GM12878 (cell line): ENCODE measurements around the gene PCCA. TPM values are rescaled to one million over a fixed set of nuclear protein-coding genes. Genes with fewer than 3 reads are reported as not detected.

Source experiments
- ATAC-seq: fragments of 200-7000 bp; cut with Tn5 transposase; 3 replicates; pipeline ENCODE4 v1.9.1; 2020; ENCODE audit warnings: mild to moderate bottlenecking, moderate library complexity
- BruUV-seq: library from RNA; stranded (reverse); fragments of 400-500 nt; replicated peaks from 2 replicates; lab custom pipeline; 2021; lab: Mats Ljungman, UMichigan
- CTCF ChIA-PET: fragments of 300-600 bp; sonication (Branson Sonifier 250); formaldehyde crosslinking; extraction: SDS; loops from one replicate; lab custom pipeline; 2021; ENCODE audit warnings: inconsistent platforms; lab: Yijun Ruan, JAX
- POLR2A ChIA-PET: fragments of 350-600 bp; formaldehyde crosslinking; extraction: SDS; loops from one replicate; lab custom pipeline; 2021; ENCODE audit warnings: inconsistent platforms; lab: Charles Lee
- RAD21 ChIA-PET: fragments of 300-600 bp; sonication (Branson Sonifier 250); formaldehyde crosslinking; loops from one replicate; lab custom pipeline; 2023; ENCODE audit warnings: antibody characterized with exemption; ENCODE audit not compliant: unreplicated experiment; lab: Charles Lee
- SMC1A ChIA-PET: fragments of 300-600 bp; sonication (Branson Sonifier 250); formaldehyde crosslinking; loops from one replicate; lab custom pipeline; 2023; ENCODE audit not compliant: unreplicated experiment, uncharacterized antibody; lab: Charles Lee
- DNase-seq: peaks from one replicate; pipeline ENCODE4 v3.0.0-alpha.2; 2011; ENCODE audit warnings: low read depth, low spot score
- FAIRE-seq: peaks from 3 replicates; lab custom pipeline; 2011; peaks lifted over from hg19 to GRCh38; lab: Jason Lieb, UNC
- H2AFZ ChIP-seq: 2 replicates; pipeline ENCODE4 v1.6.0; 2011; ENCODE audit warnings: low read depth, low read length, control low read depth; ENCODE audit not compliant: control insufficient read depth
- H3K27ac ChIP-seq: 2 replicates; pipeline ENCODE4 v1.5.1; 2011; ENCODE audit warnings: control low read depth; ENCODE audit not compliant: control insufficient read depth, insufficient read depth
- H3K27me3 ChIP-seq, 2 experiments: replicated peaks in 1 of 2; 2 replicates each; pipeline versions ENCODE4 v1.6.0 to v1.6.1; 2011; ENCODE audit warnings: low read length in 1 of 2; ENCODE audit not compliant: control insufficient read depth in 2 of 2, insufficient read depth in 2 of 2
- H3K36me3 ChIP-seq, 2 experiments: 2 replicates each; pipeline ENCODE4 v1.5.1; 2011; ENCODE audit warnings: low read length in 1 of 2; ENCODE audit not compliant: control insufficient read depth in 2 of 2, insufficient read depth in 2 of 2
- H3K4me1 ChIP-seq: 2 replicates; pipeline ENCODE4 v1.6.1; 2011; ENCODE audit warnings: mild to moderate bottlenecking, low read length, moderate library complexity, mixed read lengths; ENCODE audit not compliant: control insufficient read depth, insufficient read depth
- H3K4me2 ChIP-seq: 2 replicates; pipeline ENCODE4 v1.6.0; 2011; ENCODE audit warnings: control low read depth; ENCODE audit not compliant: control insufficient read depth, insufficient read depth
- H3K4me3 ChIP-seq: fragments of 200-600 bp; sonication (generic); 2 replicates; pipeline ENCODE4 v1.5.1; 2016
- H3K79me2 ChIP-seq: 2 replicates; pipeline ENCODE4 v1.6.0; 2011; ENCODE audit warnings: low read length; ENCODE audit not compliant: control insufficient read depth, insufficient read depth
- H3K9ac ChIP-seq: 2 replicates; pipeline ENCODE4 v1.8.0; 2011; ENCODE audit warnings: low read length, control low read depth, mixed read lengths; ENCODE audit not compliant: control insufficient read depth, insufficient read depth
- H3K9me3 ChIP-seq: replicated peaks from 3 replicates; pipeline ENCODE4 v1.5.1; 2011; ENCODE audit warnings: mild to moderate bottlenecking, low read length; ENCODE audit not compliant: control insufficient read depth, insufficient read depth
- H4K20me1 ChIP-seq: 2 replicates; pipeline ENCODE4 v1.6.0; 2011; ENCODE audit not compliant: control insufficient read depth, insufficient read depth
- CBX5 ChIP-seq: sonication (generic); IDR thresholded peaks from 2 replicates; pipeline ENCODE4 v1.6.1; 2016; ENCODE audit warnings: low read depth, moderate library complexity, mild to moderate bottlenecking, inconsistent platforms
- ESRRA ChIP-seq: IDR thresholded peaks from 2 replicates; pipeline ENCODE4 v1.6.1; 2012; ENCODE audit warnings: mild to moderate bottlenecking, low read length, improper control_type of control experiment
- LARP7 ChIP-seq: fragments of 450-650 bp; IDR thresholded peaks from 2 replicates; pipeline ENCODE4 v1.6.1; 2017; ENCODE audit warnings: mild to moderate bottlenecking
- MTA3 ChIP-seq: IDR thresholded peaks from 2 replicates; pipeline ENCODE4 v1.6.1; 2012; ENCODE audit warnings: low read length, inconsistent platforms, borderline replicate concordance
- POLR2A ChIP-seq: IDR thresholded peaks from 2 replicates; pipeline ENCODE4 v1.6.1; 2011; ENCODE audit warnings: low read depth, mild to moderate bottlenecking, low read length
- SRF ChIP-seq, 2 experiments: IDR thresholded peaks; 2 replicates each; pipeline ENCODE4 v1.6.1; 2011; ENCODE audit warnings: low read depth in 2 of 2, low read length in 2 of 2, mild to moderate bottlenecking in 1 of 2, moderate library complexity in 1 of 2
- STAT1 ChIP-seq: fragments of 450-650 bp; conservative IDR thresholded peaks from 2 replicates; pipeline ENCODE4 v1.6.1; 2014; ENCODE audit warnings: antibody characterized with exemption, mild to moderate bottlenecking
- WRNIP1 ChIP-seq: IDR thresholded peaks from 2 replicates; pipeline ENCODE4 v1.6.1; 2011; ENCODE audit warnings: low read depth, low read length, improper control_type of control experiment, borderline replicate concordance
- YY1 ChIP-seq: IDR thresholded peaks from 2 replicates; pipeline ENCODE4 v1.6.1; 2011; ENCODE audit warnings: low read depth, mild to moderate bottlenecking, low read length
- WGBS: methylation state at CpG from one replicate; pipeline ENCODE4 v1.1.6; 2016; ENCODE audit warnings: low lambda C conversion rate; ENCODE audit not compliant: insufficient replicate concordance, insufficient coverage; ENCODE audit errors: missing lambda C conversion rate; 5-methylcytosine and 5-hydroxymethylcytosine counted together
- in situ Hi-C: fragments of 300-500 bp; cut with MboI; formaldehyde crosslinking; loops from 9 replicates; pipeline ENCODE4 v1.14.3; 2018; ENCODE audit warnings: mixed read lengths
- intact Hi-C: fragments of 100-400 bp; cut with micrococcal nuclease; formaldehyde crosslinking; loops from one replicate; pipeline ENCODE4 v1.14.2; 2022; ENCODE audit not compliant: unreplicated experiment
- polyA plus RNA-seq, 11 experiments: library from polyadenylated mRNA; depleted of rRNA in 4 of 11; unstranded in 6 of 11; stranded (reverse) in 5 of 11; fragments of >200 nt; fragmentation: Nextera tagmentation in 4 of 11; fragmentation: Illumina TruSeq in 1 of 11; extraction: Ambion mirVana in 4 of 11; extraction: Trizol in 1 of 11; gene quantifications; 1 replicate in 1 of 11; 2 replicates in 10 of 11; pipeline versions ENCODE4 v1.2.1 to v1.2.3, GENCODE V29; 2011 to 2016; ENCODE audit warnings: inconsistent platforms in 2 of 11, missing spikeins in 2 of 11, low read depth in 1 of 11
- total RNA-seq, 4 experiments: library from RNA; depleted of rRNA in 3 of 4; stranded (reverse); fragments of >200 nt in 3 of 4; fragmentation: Illumina TruSeq in 1 of 4; extraction: Trizol in 1 of 4; gene quantifications; 2 replicates each; pipeline versions ENCODE4 v1.2.1 to v1.2.3, GENCODE V29; 2013 to 2021
- TF ChIP-seq, protein P1 (sequence below): fragments of 450-650 bp; IDR thresholded peaks from 2 replicates; pipeline ENCODE4 v1.6.1; 2016; ENCODE audit warnings: mild to moderate bottlenecking
- TF ChIP-seq, protein P2 (sequence below): IDR thresholded peaks from 2 replicates; pipeline ENCODE4 v1.6.1; 2012; ENCODE audit warnings: low read depth, low read length, improper control_type of control experiment
- TF ChIP-seq, protein P3 (sequence below): fragments of 450-650 bp; formaldehyde crosslinking; IDR thresholded peaks from 2 replicates; pipeline ENCODE4 v1.4.0; 2020; ENCODE audit warnings: mild to moderate bottlenecking, moderate library complexity
- TF ChIP-seq, protein P4 (sequence below): fragments of 450-650 bp; IDR thresholded peaks from 2 replicates; pipeline ENCODE4 v1.6.1; 2017; ENCODE audit warnings: borderline replicate concordance

PCCA gene
- total and polyA plus RNA-seq, 10 of the 15 experiments (the other 5 are each of a cell fraction or from before 2014, with no cell fraction given) = 5.9 to 18.2 (median 12.4) TPM

DNA sequence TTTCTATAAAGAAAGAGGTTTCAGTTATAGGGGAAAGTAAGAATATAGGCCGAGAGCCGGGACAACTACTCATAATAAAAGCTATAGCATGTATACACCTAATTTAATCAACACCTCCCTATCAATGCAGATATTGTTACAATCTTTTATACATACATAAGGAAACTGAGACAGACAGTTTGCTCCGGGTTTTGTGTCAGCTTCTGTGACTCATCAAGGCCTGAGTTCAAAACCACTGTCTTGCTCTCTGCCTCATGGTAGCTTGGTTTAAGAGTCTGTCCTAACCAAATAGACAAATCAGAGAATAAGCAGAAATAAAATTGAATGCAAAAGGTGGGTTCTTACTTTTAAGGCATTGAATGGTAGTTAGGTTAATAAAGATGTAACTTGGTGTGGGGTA is 276.8 kb downstream of the PCCA start:
- ChIA-PET CTCF (no interaction called here), RAD21 (no interaction called here), SMC1A (no interaction called here), POLR2A (no interaction called here)
- H3K27ac ChIP-seq = no peak overlapping the region
- H3K79me2 ChIP-seq = no peaks in the 10 kb centered on the region
- no peak overlapping the region for H3K4me3 ChIP-seq
- ATAC-seq (no peak), FAIRE-seq (no peak), DNase-seq (no peak)
- no peaks in the 10 kb centered on the region for H3K27me3 ChIP-seq
- H3K4me1 ChIP-seq = no peaks in the 10 kb centered on the region; the same call in 1 of the 2 replicates
- BruUV-seq = no TSS peak
- H3K36me3 ChIP-seq = no peaks in the 10 kb centered on the region
- in situ Hi-C loops = no loop called here
- no peak overlapping the region for H3K4me2 ChIP-seq
- 75% methylated on average over 3 of the region's 3 CpGs for WGBS
- no peaks in the 10 kb centered on the region for H3K9me3 ChIP-seq
- H4K20me1 ChIP-seq = no peaks in the 10 kb centered on the region
- H2AFZ ChIP-seq = no peak overlapping the region
- no peak for TF ChIP-seq YY1
- TF ChIP-seq, protein P1, sequence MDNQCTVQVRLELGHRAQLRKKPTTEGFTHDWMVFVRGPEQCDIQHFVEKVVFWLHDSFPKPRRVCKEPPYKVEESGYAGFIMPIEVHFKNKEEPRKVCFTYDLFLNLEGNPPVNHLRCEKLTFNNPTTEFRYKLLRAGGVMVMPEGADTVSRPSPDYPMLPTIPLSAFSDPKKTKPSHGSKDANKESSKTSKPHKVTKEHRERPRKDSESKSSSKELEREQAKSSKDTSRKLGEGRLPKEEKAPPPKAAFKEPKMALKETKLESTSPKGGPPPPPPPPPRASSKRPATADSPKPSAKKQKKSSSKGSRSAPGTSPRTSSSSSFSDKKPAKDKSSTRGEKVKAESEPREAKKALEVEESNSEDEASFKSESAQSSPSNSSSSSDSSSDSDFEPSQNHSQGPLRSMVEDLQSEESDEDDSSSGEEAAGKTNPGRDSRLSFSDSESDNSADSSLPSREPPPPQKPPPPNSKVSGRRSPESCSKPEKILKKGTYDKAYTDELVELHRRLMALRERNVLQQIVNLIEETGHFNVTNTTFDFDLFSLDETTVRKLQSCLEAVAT = no peak
- intact Hi-C loops = loop anchor here (5.0 kb wide), 1 partner anchor 147 kb away; no protein-coding TSS in a partner anchor
- H3K9ac ChIP-seq = no peak overlapping the region

DNA sequence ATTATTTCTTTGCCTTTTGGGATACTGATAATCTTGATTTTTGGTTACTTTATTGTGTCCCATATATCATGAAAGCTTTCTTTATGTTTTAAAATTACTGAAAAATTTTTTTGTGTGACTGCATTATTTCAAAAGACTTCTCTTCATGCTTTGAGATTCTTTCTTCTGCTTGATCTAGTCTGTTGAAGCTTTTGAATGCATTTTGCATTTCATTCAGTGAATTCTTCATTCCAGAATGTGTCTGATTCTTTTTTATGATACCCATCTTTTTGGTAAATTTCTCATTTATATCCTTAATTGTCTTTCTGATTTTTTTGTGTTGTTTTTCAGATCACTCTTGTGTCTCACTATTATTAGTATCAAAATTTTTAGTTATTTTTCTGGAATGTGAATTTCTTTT is 289.6 kb downstream of the PCCA start:
- no peak overlapping the region for H3K9ac ChIP-seq
- H2AFZ ChIP-seq = no peak overlapping the region
- DNase-seq (no peak), ATAC-seq (no peak), FAIRE-seq (no peak)
- ChIA-PET POLR2A (no interaction called here), CTCF (no interaction called here), RAD21 (no interaction called here), SMC1A (no interaction called here)
- H3K79me2 ChIP-seq = no peaks in the 10 kb centered on the region
- BruUV-seq = no TSS peak
- no peaks in the 10 kb centered on the region for H4K20me1 ChIP-seq
- in situ Hi-C loops = no loop called here
- H3K27ac ChIP-seq = no peak overlapping the region
- no peaks in the 10 kb centered on the region for H3K36me3 ChIP-seq
- H3K4me3 ChIP-seq = no peak overlapping the region
- intact Hi-C loops = no loop called here
- no peak overlapping the region for H3K4me2 ChIP-seq
- H3K27me3 ChIP-seq = no peaks in the 10 kb centered on the region
- peaks cover 10% of the 10 kb centered on the region for H3K9me3 ChIP-seq
- no peaks in the 10 kb centered on the region for H3K4me1 ChIP-seq
- TF ChIP-seq, protein P2, sequence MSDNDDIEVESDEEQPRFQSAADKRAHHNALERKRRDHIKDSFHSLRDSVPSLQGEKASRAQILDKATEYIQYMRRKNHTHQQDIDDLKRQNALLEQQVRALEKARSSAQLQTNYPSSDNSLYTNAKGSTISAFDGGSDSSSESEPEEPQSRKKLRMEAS = no peak
- TF ChIP-seq STAT1 (no peak), WRNIP1 (no peak), POLR2A (no peak), CBX5 (no peak), ESRRA (no peak), MTA3 (no peak), SRF (IDR thresholded peaks at IDR 0.05; ENCODE audit: low read depth in 2 of 2, low read length in 2 of 2) (no peak), LARP7 (no peak)
- TF ChIP-seq, protein P3, sequence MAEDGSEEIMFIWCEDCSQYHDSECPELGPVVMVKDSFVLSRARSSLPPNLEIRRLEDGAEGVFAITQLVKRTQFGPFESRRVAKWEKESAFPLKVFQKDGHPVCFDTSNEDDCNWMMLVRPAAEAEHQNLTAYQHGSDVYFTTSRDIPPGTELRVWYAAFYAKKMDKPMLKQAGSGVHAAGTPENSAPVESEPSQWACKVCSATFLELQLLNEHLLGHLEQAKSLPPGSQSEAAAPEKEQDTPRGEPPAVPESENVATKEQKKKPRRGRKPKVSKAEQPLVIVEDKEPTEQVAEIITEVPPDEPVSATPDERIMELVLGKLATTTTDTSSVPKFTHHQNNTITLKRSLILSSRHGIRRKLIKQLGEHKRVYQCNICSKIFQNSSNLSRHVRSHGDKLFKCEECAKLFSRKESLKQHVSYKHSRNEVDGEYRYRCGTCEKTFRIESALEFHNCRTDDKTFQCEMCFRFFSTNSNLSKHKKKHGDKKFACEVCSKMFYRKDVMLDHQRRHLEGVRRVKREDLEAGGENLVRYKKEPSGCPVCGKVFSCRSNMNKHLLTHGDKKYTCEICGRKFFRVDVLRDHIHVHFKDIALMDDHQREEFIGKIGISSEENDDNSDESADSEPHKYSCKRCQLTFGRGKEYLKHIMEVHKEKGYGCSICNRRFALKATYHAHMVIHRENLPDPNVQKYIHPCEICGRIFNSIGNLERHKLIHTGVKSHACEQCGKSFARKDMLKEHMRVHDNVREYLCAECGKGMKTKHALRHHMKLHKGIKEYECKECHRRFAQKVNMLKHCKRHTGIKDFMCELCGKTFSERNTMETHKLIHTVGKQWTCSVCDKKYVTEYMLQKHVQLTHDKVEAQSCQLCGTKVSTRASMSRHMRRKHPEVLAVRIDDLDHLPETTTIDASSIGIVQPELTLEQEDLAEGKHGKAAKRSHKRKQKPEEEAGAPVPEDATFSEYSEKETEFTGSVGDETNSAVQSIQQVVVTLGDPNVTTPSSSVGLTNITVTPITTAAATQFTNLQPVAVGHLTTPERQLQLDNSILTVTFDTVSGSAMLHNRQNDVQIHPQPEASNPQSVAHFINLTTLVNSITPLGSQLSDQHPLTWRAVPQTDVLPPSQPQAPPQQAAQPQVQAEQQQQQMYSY (CRISPR knock-in tag) = no peak
- TF ChIP-seq, protein P4, sequence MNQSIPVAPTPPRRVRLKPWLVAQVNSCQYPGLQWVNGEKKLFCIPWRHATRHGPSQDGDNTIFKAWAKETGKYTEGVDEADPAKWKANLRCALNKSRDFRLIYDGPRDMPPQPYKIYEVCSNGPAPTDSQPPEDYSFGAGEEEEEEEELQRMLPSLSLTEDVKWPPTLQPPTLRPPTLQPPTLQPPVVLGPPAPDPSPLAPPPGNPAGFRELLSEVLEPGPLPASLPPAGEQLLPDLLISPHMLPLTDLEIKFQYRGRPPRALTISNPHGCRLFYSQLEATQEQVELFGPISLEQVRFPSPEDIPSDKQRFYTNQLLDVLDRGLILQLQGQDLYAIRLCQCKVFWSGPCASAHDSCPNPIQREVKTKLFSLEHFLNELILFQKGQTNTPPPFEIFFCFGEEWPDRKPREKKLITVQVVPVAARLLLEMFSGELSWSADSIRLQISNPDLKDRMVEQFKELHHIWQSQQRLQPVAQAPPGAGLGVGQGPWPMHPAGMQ = no peak
